Liver (tissue), 9 donors: Measurements from ENCODE around the gene SLC51B. TPM values are rescaled to one million over a fixed set of nuclear protein-coding genes. Genes with fewer than 3 reads are reported as not detected.

Experiments used
- DNase-seq: peaks from one replicate; pipeline ENCODE4 v3.0.0-alpha.2; 2017; ENCODE audit warnings: low spot score
- H3K27ac ChIP-seq, 2 donors: one replicate each; pipeline ENCODE4 v1.7.0; 2013; ENCODE audit warnings: inconsistent platforms in 2 of 2, low read length in 2 of 2, control low read depth in 1 of 2, low read depth in 1 of 2, mild to moderate bottlenecking in 1 of 2
- H3K27me3 ChIP-seq, 4 donors: one replicate each; pipeline versions ENCODE4 v1.6.1 to v1.7.0; 2013; ENCODE audit warnings: low read length in 3 of 4, inconsistent platforms in 1 of 4, mild to moderate bottlenecking in 1 of 4, moderate library complexity in 1 of 4; ENCODE audit not compliant: control insufficient read depth in 4 of 4, insufficient read depth in 4 of 4
- H3K36me3 ChIP-seq, 4 donors: one replicate each; pipeline versions ENCODE4 v1.6.1 to v1.7.0; 2013; ENCODE audit warnings: low read length in 3 of 4, mild to moderate bottlenecking in 3 of 4, low read depth in 1 of 4, moderate library complexity in 1 of 4; ENCODE audit not compliant: control insufficient read depth in 4 of 4, insufficient read depth in 3 of 4
- H3K4me1 ChIP-seq, 4 donors: one replicate each; pipeline versions ENCODE4 v1.6.1 to v1.7.0; 2013; ENCODE audit warnings: low read length in 3 of 4, mild to moderate bottlenecking in 3 of 4, moderate library complexity in 1 of 4; ENCODE audit not compliant: control insufficient read depth in 4 of 4, insufficient read depth in 4 of 4
- H3K4me3 ChIP-seq, 3 donors: one replicate each; pipeline versions ENCODE4 v1.6.1 to v1.7.0; 2013; ENCODE audit warnings: low read length in 3 of 3, control low read depth in 1 of 3, low read depth in 1 of 3, mild to moderate bottlenecking in 1 of 3
- H3K9ac ChIP-seq, 2 donors: one replicate each; pipeline ENCODE4 v1.7.0; 2013; ENCODE audit warnings: low read length in 2 of 2, mild to moderate bottlenecking in 2 of 2, moderate library complexity in 2 of 2, control low read depth in 1 of 2, low read depth in 1 of 2
- H3K9me3 ChIP-seq, 4 donors: one replicate each; pipeline versions ENCODE4 v1.6.1 to v1.7.0; 2013; ENCODE audit warnings: low read length in 3 of 4; ENCODE audit not compliant: control insufficient read depth in 4 of 4
- FOXA1 ChIP-seq: IDR thresholded peaks from 2 replicates; pipeline ENCODE4 v1.6.1; 2016; ENCODE audit warnings: antibody characterized with exemption
- GABPA ChIP-seq, 2 donors: IDR thresholded peaks in 1 of 2; conservative IDR thresholded peaks in 1 of 2; 2 replicates each; pipeline ENCODE4 v1.6.1; 2016; ENCODE audit warnings: antibody characterized with exemption in 2 of 2, mild to moderate bottlenecking in 1 of 2, moderate library complexity in 1 of 2
- HNF4A ChIP-seq, 2 donors: conservative IDR thresholded peaks; 2 replicates each; pipeline ENCODE4 v1.6.1; 2016; ENCODE audit warnings: antibody characterized with exemption in 2 of 2, mild to moderate bottlenecking in 2 of 2
- HNF4G ChIP-seq: IDR thresholded peaks from 2 replicates; pipeline ENCODE4 v1.6.1; 2016; ENCODE audit warnings: antibody characterized with exemption
- JUND ChIP-seq, 2 donors: IDR thresholded peaks; 2 replicates each; pipeline ENCODE4 v1.6.1; 2016; ENCODE audit warnings: antibody characterized with exemption in 2 of 2
- NR2F2 ChIP-seq: IDR thresholded peaks from 2 replicates; pipeline ENCODE4 v1.6.1; 2016; ENCODE audit warnings: antibody characterized with exemption
- RAD21 ChIP-seq, 2 donors: IDR thresholded peaks; 2 replicates each; pipeline ENCODE4 v1.6.1; 2016; ENCODE audit warnings: antibody characterized with exemption in 2 of 2, mild to moderate bottlenecking in 2 of 2
- RXRA ChIP-seq, 2 donors: IDR thresholded peaks; 2 replicates each; pipeline ENCODE4 v1.6.1; 2017 to 2018; ENCODE audit warnings: antibody characterized with exemption in 2 of 2, mild to moderate bottlenecking in 1 of 2
- SP1 ChIP-seq: IDR thresholded peaks from 2 replicates; pipeline ENCODE4 v1.6.1; 2018; ENCODE audit warnings: antibody characterized with exemption, mild to moderate bottlenecking
- TAF1 ChIP-seq: conservative IDR thresholded peaks from 2 replicates; pipeline ENCODE4 v1.6.1; 2016; ENCODE audit warnings: antibody characterized with exemption, mild to moderate bottlenecking
- YY1 ChIP-seq: IDR thresholded peaks from 2 replicates; pipeline ENCODE4 v1.6.1; 2016; ENCODE audit warnings: antibody characterized with exemption, mild to moderate bottlenecking
- WGBS: extraction: QIAGEN DNeasy Blood & Tissue Kit; methylation state at CpG from one replicate; pipeline ENCODE4 v1.1.7; 2013; 5-methylcytosine and 5-hydroxymethylcytosine counted together
- polyA plus RNA-seq, 2 donors: library from polyadenylated mRNA; stranded (reverse) in 1 of 2; unstranded in 1 of 2; fragments of 200-250 nt in 1 of 2; fragments of >200 nt in 1 of 2; fragmentation: Nextera tagmentation in 1 of 2; extraction: Ambion mirVana in 1 of 2; gene quantifications; one replicate each; pipeline versions ENCODE4 v1.2.1 to v1.2.3, GENCODE V29; 2013 to 2015
- total RNA-seq, 2 donors: library from RNA; depleted of rRNA; stranded (reverse); fragments of >200 nt; gene quantifications; one replicate each; pipeline ENCODE4 v1.2.3, GENCODE V29; 2014
- TF ChIP-seq, protein P1 (sequence below): IDR thresholded peaks from 2 replicates; pipeline ENCODE4 v1.6.1; 2016; ENCODE audit warnings: antibody characterized with exemption
- TF ChIP-seq, protein P2 (sequence below): fragments of 150-350 bp; IDR thresholded peaks from 2 replicates; pipeline ENCODE4 v1.5.1; 2017; ENCODE audit warnings: improper control_type of control experiment, low read depth, low read length; ENCODE audit not compliant: missing input control
- TF ChIP-seq, protein P3 (sequence below): IDR thresholded peaks from 2 replicates; pipeline ENCODE4 v1.6.1; 2016; ENCODE audit warnings: antibody characterized with exemption
- TF ChIP-seq, protein P4 (sequence below): IDR thresholded peaks from 2 replicates; pipeline ENCODE4 v1.6.1; 2016; ENCODE audit warnings: antibody characterized with exemption, mild to moderate bottlenecking
- TF ChIP-seq, protein P5 (sequence below): IDR thresholded peaks from 2 replicates; pipeline ENCODE4 v1.6.1; 2016; ENCODE audit warnings: antibody characterized with exemption
- donor health status: healthy.
- donor health status: healthy.
- donor health status: healthy.
- donor health status: healthy.
- donor health status: healthy.

Gene SLC51B
- total and polyA plus RNA-seq, 4 donors: 0.25 to 2.1 (median 1.1) TPM

DNA sequence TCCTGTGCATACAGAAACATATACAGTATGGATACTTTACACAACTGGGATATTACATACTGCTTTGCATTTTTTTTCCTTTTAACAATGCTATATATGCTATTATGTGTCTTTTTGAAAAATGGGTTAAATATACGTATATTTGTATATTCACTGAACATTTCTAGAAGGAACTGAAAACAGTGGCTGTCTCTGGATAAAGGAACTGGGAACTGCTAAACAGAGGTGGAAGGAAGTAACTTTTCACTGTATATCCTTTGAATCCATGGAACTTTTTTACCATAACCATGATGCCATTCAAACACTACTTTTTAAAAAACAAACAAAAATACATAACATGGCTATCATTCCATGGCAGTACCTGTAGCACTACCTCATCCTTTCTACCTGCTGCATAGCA lies 17.6 kb upstream of the SLC51B start (continued):
- TF ChIP-seq GABPA (IDR thresholded peaks at IDR 0.05 in 1 of 2, conservative IDR thresholded peaks at IDR 0.05 in 1 of 2) (no peak), HNF4A (conservative IDR thresholded peaks at IDR 0.05) (no peak)
- TF ChIP-seq, protein P1, sequence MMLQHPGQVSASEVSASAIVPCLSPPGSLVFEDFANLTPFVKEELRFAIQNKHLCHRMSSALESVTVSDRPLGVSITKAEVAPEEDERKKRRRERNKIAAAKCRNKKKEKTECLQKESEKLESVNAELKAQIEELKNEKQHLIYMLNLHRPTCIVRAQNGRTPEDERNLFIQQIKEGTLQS: no peak

DNA sequence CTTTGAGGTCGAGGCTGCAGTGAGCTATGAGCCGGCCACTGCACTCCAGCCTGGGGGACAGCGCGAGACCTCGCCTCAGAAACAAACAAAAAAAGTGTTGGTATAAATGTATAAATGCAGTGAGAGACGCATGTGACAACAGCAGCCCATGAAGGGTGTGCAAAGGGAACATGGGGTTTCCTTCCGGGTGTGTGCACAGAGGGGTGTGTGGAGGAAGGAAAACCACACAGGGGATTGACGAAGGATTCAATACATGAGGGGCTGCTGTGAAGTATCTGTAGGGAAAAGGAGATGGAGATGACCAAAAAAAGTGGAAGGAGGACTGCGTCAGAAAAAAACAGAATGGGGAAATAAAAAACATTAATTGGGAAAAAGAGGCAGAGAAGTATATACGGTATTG lies 16.8 kb upstream of the SLC51B start:
- Histone ChIP-seq H3K27me3 (no peaks in the 10 kb centered on the region), H3K27ac (no peak overlapping the region), H3K9me3 (no peaks in the 10 kb centered on the region), H3K4me1 (peaks cover 3 to 24% (median 19%) of the 10 kb centered on the region in 4 donors), H3K4me3 (peak overlapping the region in 2 of 3 donors; percentile 10 to 92), H3K9ac (peak overlapping the region; percentile 36 to 90), H3K36me3 (peaks cover 2 to 22% (median 9%) of the 10 kb centered on the region in 4 donors)
- TF ChIP-seq HNF4A (conservative IDR thresholded peaks at IDR 0.05): no peak
- TF ChIP-seq RAD21 (IDR thresholded peaks at IDR 0.05): no peak
- no peak for TF ChIP-seq HNF4G
- TF ChIP-seq YY1: no peak
- TF ChIP-seq, protein P2, sequence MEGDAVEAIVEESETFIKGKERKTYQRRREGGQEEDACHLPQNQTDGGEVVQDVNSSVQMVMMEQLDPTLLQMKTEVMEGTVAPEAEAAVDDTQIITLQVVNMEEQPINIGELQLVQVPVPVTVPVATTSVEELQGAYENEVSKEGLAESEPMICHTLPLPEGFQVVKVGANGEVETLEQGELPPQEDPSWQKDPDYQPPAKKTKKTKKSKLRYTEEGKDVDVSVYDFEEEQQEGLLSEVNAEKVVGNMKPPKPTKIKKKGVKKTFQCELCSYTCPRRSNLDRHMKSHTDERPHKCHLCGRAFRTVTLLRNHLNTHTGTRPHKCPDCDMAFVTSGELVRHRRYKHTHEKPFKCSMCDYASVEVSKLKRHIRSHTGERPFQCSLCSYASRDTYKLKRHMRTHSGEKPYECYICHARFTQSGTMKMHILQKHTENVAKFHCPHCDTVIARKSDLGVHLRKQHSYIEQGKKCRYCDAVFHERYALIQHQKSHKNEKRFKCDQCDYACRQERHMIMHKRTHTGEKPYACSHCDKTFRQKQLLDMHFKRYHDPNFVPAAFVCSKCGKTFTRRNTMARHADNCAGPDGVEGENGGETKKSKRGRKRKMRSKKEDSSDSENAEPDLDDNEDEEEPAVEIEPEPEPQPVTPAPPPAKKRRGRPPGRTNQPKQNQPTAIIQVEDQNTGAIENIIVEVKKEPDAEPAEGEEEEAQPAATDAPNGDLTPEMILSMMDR: no peak
- TF ChIP-seq JUND (IDR thresholded peaks at IDR 0.05): no peak
- TF ChIP-seq, protein P1: no peak
- no peak for TF ChIP-seq RXRA (IDR thresholded peaks at IDR 0.05)
- no peak for TF ChIP-seq GABPA (IDR thresholded peaks at IDR 0.05 in 1 of 2, conservative IDR thresholded peaks at IDR 0.05 in 1 of 2)
- TF ChIP-seq, protein P3, sequence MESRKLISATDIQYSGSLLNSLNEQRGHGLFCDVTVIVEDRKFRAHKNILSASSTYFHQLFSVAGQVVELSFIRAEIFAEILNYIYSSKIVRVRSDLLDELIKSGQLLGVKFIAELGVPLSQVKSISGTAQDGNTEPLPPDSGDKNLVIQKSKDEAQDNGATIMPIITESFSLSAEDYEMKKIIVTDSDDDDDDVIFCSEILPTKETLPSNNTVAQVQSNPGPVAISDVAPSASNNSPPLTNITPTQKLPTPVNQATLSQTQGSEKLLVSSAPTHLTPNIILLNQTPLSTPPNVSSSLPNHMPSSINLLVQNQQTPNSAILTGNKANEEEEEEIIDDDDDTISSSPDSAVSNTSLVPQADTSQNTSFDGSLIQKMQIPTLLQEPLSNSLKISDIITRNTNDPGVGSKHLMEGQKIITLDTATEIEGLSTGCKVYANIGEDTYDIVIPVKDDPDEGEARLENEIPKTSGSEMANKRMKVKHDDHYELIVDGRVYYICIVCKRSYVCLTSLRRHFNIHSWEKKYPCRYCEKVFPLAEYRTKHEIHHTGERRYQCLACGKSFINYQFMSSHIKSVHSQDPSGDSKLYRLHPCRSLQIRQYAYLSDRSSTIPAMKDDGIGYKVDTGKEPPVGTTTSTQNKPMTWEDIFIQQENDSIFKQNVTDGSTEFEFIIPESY: no peak
- no peak for TF ChIP-seq NR2F2
- TF ChIP-seq FOXA1: no peak
- TF ChIP-seq, protein P4, sequence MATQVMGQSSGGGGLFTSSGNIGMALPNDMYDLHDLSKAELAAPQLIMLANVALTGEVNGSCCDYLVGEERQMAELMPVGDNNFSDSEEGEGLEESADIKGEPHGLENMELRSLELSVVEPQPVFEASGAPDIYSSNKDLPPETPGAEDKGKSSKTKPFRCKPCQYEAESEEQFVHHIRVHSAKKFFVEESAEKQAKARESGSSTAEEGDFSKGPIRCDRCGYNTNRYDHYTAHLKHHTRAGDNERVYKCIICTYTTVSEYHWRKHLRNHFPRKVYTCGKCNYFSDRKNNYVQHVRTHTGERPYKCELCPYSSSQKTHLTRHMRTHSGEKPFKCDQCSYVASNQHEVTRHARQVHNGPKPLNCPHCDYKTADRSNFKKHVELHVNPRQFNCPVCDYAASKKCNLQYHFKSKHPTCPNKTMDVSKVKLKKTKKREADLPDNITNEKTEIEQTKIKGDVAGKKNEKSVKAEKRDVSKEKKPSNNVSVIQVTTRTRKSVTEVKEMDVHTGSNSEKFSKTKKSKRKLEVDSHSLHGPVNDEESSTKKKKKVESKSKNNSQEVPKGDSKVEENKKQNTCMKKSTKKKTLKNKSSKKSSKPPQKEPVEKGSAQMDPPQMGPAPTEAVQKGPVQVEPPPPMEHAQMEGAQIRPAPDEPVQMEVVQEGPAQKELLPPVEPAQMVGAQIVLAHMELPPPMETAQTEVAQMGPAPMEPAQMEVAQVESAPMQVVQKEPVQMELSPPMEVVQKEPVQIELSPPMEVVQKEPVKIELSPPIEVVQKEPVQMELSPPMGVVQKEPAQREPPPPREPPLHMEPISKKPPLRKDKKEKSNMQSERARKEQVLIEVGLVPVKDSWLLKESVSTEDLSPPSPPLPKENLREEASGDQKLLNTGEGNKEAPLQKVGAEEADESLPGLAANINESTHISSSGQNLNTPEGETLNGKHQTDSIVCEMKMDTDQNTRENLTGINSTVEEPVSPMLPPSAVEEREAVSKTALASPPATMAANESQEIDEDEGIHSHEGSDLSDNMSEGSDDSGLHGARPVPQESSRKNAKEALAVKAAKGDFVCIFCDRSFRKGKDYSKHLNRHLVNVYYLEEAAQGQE: no peak
- TF ChIP-seq, protein P5, sequence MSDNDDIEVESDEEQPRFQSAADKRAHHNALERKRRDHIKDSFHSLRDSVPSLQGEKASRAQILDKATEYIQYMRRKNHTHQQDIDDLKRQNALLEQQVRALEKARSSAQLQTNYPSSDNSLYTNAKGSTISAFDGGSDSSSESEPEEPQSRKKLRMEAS: no peak
- TF ChIP-seq TAF1: no peak
- no peak for TF ChIP-seq SP1
- DNase-seq: no peak
- WGBS: 60% methylated on average over 10 of the region's 10 CpGs
